ENCODE data around the gene PPP1R7.

- no peak for TF ChIP-seq CTCF (conservative IDR thresholded peaks at IDR 0.05; ENCODE audit: low read length)
- TF ChIP-seq EZH2phosphoT487 (IDR thresholded peaks at IDR 0.05; ENCODE audit: borderline replicate concordance) = no peak
Observed at GRCh38 chr2:241202268-241202585, 52.0 kb downstream of the PPP1R7 start.

All from Loucy (cell line).